ENCODE measurements around the gene ACSL3.

ACSL3 gene

DNA sequence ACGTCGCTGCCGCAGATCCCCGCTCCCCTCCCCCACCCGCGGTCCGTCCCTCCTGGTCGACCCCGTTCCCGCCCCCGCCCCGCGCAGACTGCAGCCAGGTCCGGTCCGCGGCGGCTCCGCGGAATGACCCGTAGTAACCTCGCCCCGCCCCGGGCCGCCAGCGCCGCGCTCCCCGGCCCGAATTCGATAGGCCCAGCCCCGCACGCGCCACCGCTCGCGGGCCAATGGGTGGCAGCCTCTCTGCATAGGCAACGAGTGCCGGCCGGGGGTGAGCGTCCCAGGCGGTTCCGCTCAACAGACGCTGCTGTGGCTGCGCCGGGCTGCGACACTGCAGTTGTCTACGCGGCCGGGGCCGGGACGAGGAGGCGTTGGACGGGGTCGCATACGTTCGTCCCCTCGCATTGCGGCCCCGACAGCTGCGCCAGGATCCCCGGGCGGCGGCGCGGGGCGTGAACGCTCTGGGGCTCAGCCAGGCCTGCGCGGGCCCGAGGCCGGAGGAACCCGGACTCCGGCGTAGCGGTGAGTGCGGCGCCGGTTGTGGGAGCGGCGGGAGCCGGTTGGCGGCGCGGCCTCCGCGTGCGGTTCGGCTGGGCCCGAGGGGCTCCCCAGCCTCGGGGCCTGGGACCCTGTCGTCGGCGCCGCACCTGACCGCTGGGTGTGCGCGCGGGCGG, at the start of gene ACSL3:
TSS of gene ACSL3 (plus strand) at position 297 of the 671 bp plus-strand sequence. CDS start 47,737 bp downstream, outside the sequence.
- TF ChIP-seq EZH2phosphoT487 (IDR thresholded peaks at IDR 0.05; ENCODE audit: low read length) = no peak
- TF ChIP-seq EZH2 (optimal IDR thresholded peaks at IDR 0.05; ENCODE audit: low read depth, low read length) = no peak
- TF ChIP-seq, protein P1, sequence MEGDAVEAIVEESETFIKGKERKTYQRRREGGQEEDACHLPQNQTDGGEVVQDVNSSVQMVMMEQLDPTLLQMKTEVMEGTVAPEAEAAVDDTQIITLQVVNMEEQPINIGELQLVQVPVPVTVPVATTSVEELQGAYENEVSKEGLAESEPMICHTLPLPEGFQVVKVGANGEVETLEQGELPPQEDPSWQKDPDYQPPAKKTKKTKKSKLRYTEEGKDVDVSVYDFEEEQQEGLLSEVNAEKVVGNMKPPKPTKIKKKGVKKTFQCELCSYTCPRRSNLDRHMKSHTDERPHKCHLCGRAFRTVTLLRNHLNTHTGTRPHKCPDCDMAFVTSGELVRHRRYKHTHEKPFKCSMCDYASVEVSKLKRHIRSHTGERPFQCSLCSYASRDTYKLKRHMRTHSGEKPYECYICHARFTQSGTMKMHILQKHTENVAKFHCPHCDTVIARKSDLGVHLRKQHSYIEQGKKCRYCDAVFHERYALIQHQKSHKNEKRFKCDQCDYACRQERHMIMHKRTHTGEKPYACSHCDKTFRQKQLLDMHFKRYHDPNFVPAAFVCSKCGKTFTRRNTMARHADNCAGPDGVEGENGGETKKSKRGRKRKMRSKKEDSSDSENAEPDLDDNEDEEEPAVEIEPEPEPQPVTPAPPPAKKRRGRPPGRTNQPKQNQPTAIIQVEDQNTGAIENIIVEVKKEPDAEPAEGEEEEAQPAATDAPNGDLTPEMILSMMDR (IDR thresholded peaks at IDR 0.05; ENCODE audit: low read length) = no peak
- peaks cover 46% of the 10 kb centered on the region for H3K79me2 ChIP-seq (ENCODE audit: low read length)
- H3K4me1 ChIP-seq (ENCODE audit: low read length) = peaks cover 32% of the 10 kb centered on the region

DNA sequence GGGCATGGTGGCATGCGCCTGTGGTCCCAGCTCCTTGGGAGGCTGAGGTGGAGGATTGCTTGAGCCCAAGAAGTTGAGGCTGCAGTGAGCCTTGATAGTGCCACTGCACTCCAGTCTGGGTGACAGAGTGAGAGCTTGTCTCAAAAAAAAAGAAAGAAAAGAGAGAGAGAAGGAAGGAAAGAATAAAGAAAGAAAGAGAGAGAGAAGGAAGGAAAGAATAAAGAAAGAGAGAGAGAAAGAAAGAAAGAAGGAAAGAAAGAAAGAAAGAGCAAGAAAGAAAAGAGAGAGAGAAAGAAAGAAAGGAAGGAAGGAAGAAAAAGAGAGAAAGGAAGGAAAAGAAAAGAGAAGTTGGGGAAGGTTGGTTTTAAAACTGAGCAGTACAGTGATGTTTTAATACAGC, 49.0 kb upstream of the ACSL3 start:
- no peak overlapping the region for H3K27ac ChIP-seq (ENCODE audit: low read length)
- H3K9me2 ChIP-seq (replicated peaks; ENCODE audit: insufficient read depth, low read length) = no peaks in the 10 kb centered on the region
- no peak overlapping the region for H3K4me3 ChIP-seq (ENCODE audit: low read length)
- no peaks in the 10 kb centered on the region for H3K9me3 ChIP-seq (replicated peaks; ENCODE audit: insufficient read depth, low read length)
- no peaks in the 10 kb centered on the region for H4K20me1 ChIP-seq (ENCODE audit: insufficient read depth, low read length)
- H3K79me2 ChIP-seq (ENCODE audit: low read length) = no peaks in the 10 kb centered on the region
- no peak for DNase-seq
- TF ChIP-seq EZH2 (optimal IDR thresholded peaks at IDR 0.05; ENCODE audit: low read depth, low read length) = no peak
- TF ChIP-seq EZH2phosphoT487 (IDR thresholded peaks at IDR 0.05; ENCODE audit: low read length) = no peak
- TF ChIP-seq, protein P1 (IDR thresholded peaks at IDR 0.05; ENCODE audit: low read length) = no peak
- H2AFZ ChIP-seq (ENCODE audit: low read length) = no peak overlapping the region
- no peak overlapping the region for H3K4me2 ChIP-seq (ENCODE audit: low read depth, low read length)
- H3K4me1 ChIP-seq (ENCODE audit: low read length) = no peaks in the 10 kb centered on the region
- no peaks in the 10 kb centered on the region for H3F3A ChIP-seq (ENCODE audit: insufficient read depth, low read length)
- no peaks in the 10 kb centered on the region for H3K27me3 ChIP-seq (replicated peaks; ENCODE audit: insufficient read depth, low read length)
- H3K36me3 ChIP-seq (replicated peaks; ENCODE audit: insufficient read depth, low read length) = no peaks in the 10 kb centered on the region
- H3K9ac ChIP-seq (ENCODE audit: low read length) = no peak overlapping the region

More for the DNA sequence above, at the start of gene ACSL3:
- Histone ChIP-seq H4K20me1 (ENCODE audit: insufficient read depth, low read length) (peaks cover 27% of the 10 kb centered on the region; the same call in 1 of the 2 replicates), H3K4me2 (ENCODE audit: low read depth, low read length) (peak within 1 kb of the TSS; percentile 74), H3K9me2 (replicated peaks; ENCODE audit: insufficient read depth, low read length) (no peaks in the 10 kb centered on the region), H3K9ac (ENCODE audit: low read length) (peak within 1 kb of the TSS; percentile 69), H3K9me3 (replicated peaks; ENCODE audit: insufficient read depth, low read length) (no peaks in the 10 kb centered on the region), H3K27me3 (replicated peaks; ENCODE audit: insufficient read depth, low read length) (no peaks in the 10 kb centered on the region), H3K4me3 (ENCODE audit: low read length) (peak within 1 kb of the TSS; percentile 89), H2AFZ (ENCODE audit: low read length) (peak within 1 kb of the TSS; percentile 30; the same call in 1 of the 2 replicates), H3F3A (ENCODE audit: insufficient read depth, low read length) (no peaks in the 10 kb centered on the region), H3K27ac (ENCODE audit: low read length) (peak within 1 kb of the TSS; percentile 52; the same call in 1 of the 2 replicates), H3K36me3 (replicated peaks; ENCODE audit: insufficient read depth, low read length) (no peaks in the 10 kb centered on the region)
- DNase-seq = peak; percentile 95

DNA sequence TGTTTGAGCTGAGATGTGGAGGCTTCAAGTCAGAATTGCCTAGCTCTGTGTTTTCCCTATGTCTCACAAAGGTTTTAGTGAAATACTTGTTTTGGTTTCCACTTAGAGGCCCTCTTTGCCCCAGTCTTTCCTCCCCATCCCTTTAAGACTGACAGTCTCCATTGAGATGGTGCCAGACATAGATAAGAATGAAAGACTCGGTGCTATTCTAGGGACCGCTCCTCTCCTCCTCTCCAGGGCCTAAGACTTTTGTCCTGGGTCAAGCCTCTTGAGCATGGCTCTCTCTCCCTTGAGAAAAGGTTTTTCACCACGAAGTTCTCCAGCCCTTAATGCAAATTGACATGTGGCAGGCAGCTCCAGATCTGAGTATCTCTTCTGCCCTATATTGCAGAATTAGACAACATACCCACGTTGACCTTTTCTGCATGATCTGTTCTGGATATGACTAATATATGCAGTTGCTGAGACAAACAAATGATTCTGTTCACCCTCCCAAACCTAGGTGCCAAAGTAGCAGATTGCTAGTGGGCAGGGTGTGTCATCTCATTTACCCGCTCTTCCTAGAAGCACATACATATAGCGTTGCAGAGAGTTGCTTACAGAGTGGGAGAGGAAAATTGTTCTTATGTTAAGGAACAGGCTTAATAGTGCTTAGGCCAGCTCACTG, 47.5 kb upstream of the ACSL3 start:
- no peaks in the 10 kb centered on the region for H3K4me1 ChIP-seq (ENCODE audit: low read length)
- H4K20me1 ChIP-seq (ENCODE audit: insufficient read depth, low read length) = no peaks in the 10 kb centered on the region
- no peak overlapping the region for H3K4me3 ChIP-seq (ENCODE audit: low read length)
- H3K27ac ChIP-seq (ENCODE audit: low read length) = no peak overlapping the region
- no peaks in the 10 kb centered on the region for H3K36me3 ChIP-seq (replicated peaks; ENCODE audit: insufficient read depth, low read length)
- DNase-seq = no peak
- no peaks in the 10 kb centered on the region for H3K9me2 ChIP-seq (replicated peaks; ENCODE audit: insufficient read depth, low read length)
- H3K79me2 ChIP-seq (ENCODE audit: low read length) = no peaks in the 10 kb centered on the region
- H3K27me3 ChIP-seq (replicated peaks; ENCODE audit: insufficient read depth, low read length) = no peaks in the 10 kb centered on the region
- H3K4me2 ChIP-seq (ENCODE audit: low read depth, low read length) = no peak overlapping the region
- H3K9ac ChIP-seq (ENCODE audit: low read length) = no peak overlapping the region
- no peaks in the 10 kb centered on the region for H3K9me3 ChIP-seq (replicated peaks; ENCODE audit: insufficient read depth, low read length)
- TF ChIP-seq EZH2phosphoT487 (IDR thresholded peaks at IDR 0.05; ENCODE audit: low read length) (no peak), EZH2 (optimal IDR thresholded peaks at IDR 0.05; ENCODE audit: low read depth, low read length) (no peak)
- TF ChIP-seq, protein P1 (IDR thresholded peaks at IDR 0.05; ENCODE audit: low read length) = no peak
- no peak overlapping the region for H2AFZ ChIP-seq (ENCODE audit: low read length)
- no peaks in the 10 kb centered on the region for H3F3A ChIP-seq (ENCODE audit: insufficient read depth, low read length)

Data from MM.1S (cell line).